ENCODE results near the gene NEURL1. TPM values are rescaled to one million over a fixed set of nuclear protein-coding genes. Genes with fewer than 3 reads are reported as not detected.

NEURL1 gene
- total RNA-seq, 4 donors from 2014 or later = 0.39 to 0.60 TPM; not detected in 2

GRCh38 chr10:103559776-103560175 lies 66.3 kb downstream of the NEURL1 start:
- 82 to 95% methylated on average over 9 of the region's 9 CpGs for whole genome bisulfite sequencing, 2 donors
- H3K4me3 ChIP-seq = no peak overlapping the region
- DNase-seq (ENCODE audit: low spot score in 2 of 2) = no peak
- H3K27ac ChIP-seq = no peak overlapping the region
- peaks cover 0 to 14% of the 10 kb centered on the region in 2 donors for H3K27me3 ChIP-seq
- H3K36me3 ChIP-seq = no peaks in the 10 kb centered on the region
- TF ChIP-seq POLR2A (IDR thresholded peaks at IDR 0.05) (no peak), EP300 (IDR thresholded peaks at IDR 0.05) (no peak), CTCF (IDR thresholded peaks at IDR 0.05) (no peak)
- H3K9me3 ChIP-seq = peaks cover 0 to 7% (median 0%) of the 10 kb centered on the region in 4 donors
- H3K4me1 ChIP-seq = peaks cover 0 to 11% (median 9%) of the 10 kb centered on the region in 4 donors

GRCh38 chr10:103560886-103561285 lies 67.4 kb downstream of the NEURL1 start:
- no peak for DNase-seq (ENCODE audit: low spot score in 2 of 2)
- H3K9me3 ChIP-seq = peaks cover 0 to 7% (median 0%) of the 10 kb centered on the region in 4 donors
- peaks cover 0 to 7% of the 10 kb centered on the region in 2 donors for H3K27me3 ChIP-seq
- 87 to 89% methylated on average over 7 of the region's 7 CpGs for WGBS, 2 donors
- TF ChIP-seq CTCF (IDR thresholded peaks at IDR 0.05) = no peak
- no peak for TF ChIP-seq POLR2A (IDR thresholded peaks at IDR 0.05)
- no peak for TF ChIP-seq EP300 (IDR thresholded peaks at IDR 0.05)
- peaks cover 0 to 2% (median 2%) of the 10 kb centered on the region in 4 donors for H3K4me1 ChIP-seq
- no peaks in the 10 kb centered on the region for H3K36me3 ChIP-seq
- no peak overlapping the region for H3K27ac ChIP-seq
- H3K4me3 ChIP-seq = no peak overlapping the region

GRCh38 chr10:103562383-103562782 lies 68.9 kb downstream of the NEURL1 start:
- DNase-seq (ENCODE audit: low spot score in 2 of 2) = no peak
- H3K9me3 ChIP-seq = peaks cover 0 to 7% (median 0%) of the 10 kb centered on the region in 4 donors

GRCh38 chr10:103563231-103564115 lies 70.0 kb downstream of the NEURL1 start:
- no peaks in the 10 kb centered on the region for H3K4me1 ChIP-seq
- TF ChIP-seq POLR2A (IDR thresholded peaks at IDR 0.05) (no peak), CTCF (IDR thresholded peaks at IDR 0.05) (no peak), EP300 (IDR thresholded peaks at IDR 0.05) (no peak)
- H3K9me3 ChIP-seq = peaks cover 0 to 7% (median 0%) of the 10 kb centered on the region in 4 donors
- no peak overlapping the region for H3K27ac ChIP-seq
- no peak overlapping the region for H3K4me3 ChIP-seq
- no peak for DNase-seq (ENCODE audit: low spot score in 2 of 2)
- no peaks in the 10 kb centered on the region for H3K36me3 ChIP-seq
- H3K27me3 ChIP-seq = peaks cover 0 to 5% of the 10 kb centered on the region in 2 donors
- 81 to 88% methylated on average over 7 of the region's 7 CpGs for WGBS, 2 donors

More at GRCh38 chr10:103562383-103562782, 68.9 kb downstream of the NEURL1 start:
- Histone ChIP-seq H3K36me3 (no peaks in the 10 kb centered on the region), H3K4me1 (no peaks in the 10 kb centered on the region), H3K4me3 (no peak overlapping the region), H3K27me3 (peaks cover 0 to 5% of the 10 kb centered on the region in 2 donors), H3K27ac (no peak overlapping the region)
- WGBS, 2 donors = 75 to 86% methylated on average over 4 of the region's 4 CpGs
- TF ChIP-seq CTCF (IDR thresholded peaks at IDR 0.05) (no peak), POLR2A (IDR thresholded peaks at IDR 0.05) (no peak), EP300 (IDR thresholded peaks at IDR 0.05) (no peak)

- DNase-seq (ENCODE audit: low spot score in 2 of 2) = no peak
- no peaks in the 10 kb centered on the region for H3K4me1 ChIP-seq
Measured at GRCh38 chr10:103564116-103564501, 70.6 kb downstream of the NEURL1 start.

More at GRCh38 chr10:103564116-103564501, 70.6 kb downstream of the NEURL1 start:
- Histone ChIP-seq H3K27me3 (peaks cover 0 to 5% of the 10 kb centered on the region in 2 donors), H3K9me3 (peaks cover 0 to 7% (median 0%) of the 10 kb centered on the region in 4 donors), H3K27ac (no peak overlapping the region), H3K36me3 (no peaks in the 10 kb centered on the region), H3K4me3 (no peak overlapping the region)
- TF ChIP-seq EP300 (IDR thresholded peaks at IDR 0.05) (no peak), CTCF (IDR thresholded peaks at IDR 0.05) (no peak), POLR2A (IDR thresholded peaks at IDR 0.05) (no peak)
- 12 to 57% methylated on average over 6 to 7 of the region's 7 CpGs for WGBS, 2 donors

All from tibial nerve (tissue), 4 donors.